ENCODE measurements around the gene SERPINA9.

The SERPINA9 gene

GRCh38 chr14:94461526-94462218 lies 14.3 kb downstream of the SERPINA9 start:
- TF ChIP-seq GATA2 (IDR thresholded peaks at IDR 0.05; ENCODE audit: low read depth, low read length) (no peak), GATA3 (IDR thresholded peaks at IDR 0.05; ENCODE audit: low read depth, low read length) (no peak)

DNA sequence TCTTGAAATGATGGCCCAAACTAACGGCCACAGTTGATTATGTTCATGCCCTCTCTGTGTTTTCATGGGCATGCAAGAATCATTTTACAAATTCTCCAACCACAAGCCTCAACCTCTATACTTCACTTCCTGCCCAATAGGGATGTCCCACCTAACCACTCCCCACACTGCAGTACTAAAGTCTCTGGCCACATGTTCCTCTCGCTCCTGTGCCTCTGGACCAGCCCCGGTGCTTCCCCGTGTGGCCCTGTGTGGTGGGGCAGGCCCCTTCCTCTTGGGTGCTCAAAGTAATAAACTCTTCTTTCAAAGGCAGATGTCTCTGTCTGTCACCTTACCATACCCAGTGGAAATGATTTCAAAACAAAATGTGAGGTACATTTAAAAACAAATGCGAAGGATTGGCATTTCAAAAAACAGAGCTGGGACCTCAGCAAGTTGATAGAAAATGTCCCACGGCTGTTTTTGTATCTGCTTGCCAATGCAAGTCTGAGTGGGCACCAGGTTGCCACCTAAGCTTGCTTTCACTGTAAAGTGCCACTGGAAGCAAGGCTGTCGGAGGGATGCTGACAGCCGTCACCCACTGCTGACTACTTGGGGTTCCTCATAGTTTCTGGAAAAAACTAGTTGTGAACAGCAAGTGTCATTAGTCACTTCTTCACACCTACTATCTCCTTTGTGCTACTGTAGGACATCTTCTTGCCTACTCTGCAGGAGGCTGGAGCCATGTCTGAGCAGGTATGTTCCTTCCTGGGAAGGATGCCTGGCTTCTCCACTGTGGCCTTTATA lies 15.2 kb downstream of the SERPINA9 start:
- TF ChIP-seq GATA3 (IDR thresholded peaks at IDR 0.05; ENCODE audit: low read depth, low read length) (no peak), GATA2 (IDR thresholded peaks at IDR 0.05; ENCODE audit: low read depth, low read length) (no peak)

DNA sequence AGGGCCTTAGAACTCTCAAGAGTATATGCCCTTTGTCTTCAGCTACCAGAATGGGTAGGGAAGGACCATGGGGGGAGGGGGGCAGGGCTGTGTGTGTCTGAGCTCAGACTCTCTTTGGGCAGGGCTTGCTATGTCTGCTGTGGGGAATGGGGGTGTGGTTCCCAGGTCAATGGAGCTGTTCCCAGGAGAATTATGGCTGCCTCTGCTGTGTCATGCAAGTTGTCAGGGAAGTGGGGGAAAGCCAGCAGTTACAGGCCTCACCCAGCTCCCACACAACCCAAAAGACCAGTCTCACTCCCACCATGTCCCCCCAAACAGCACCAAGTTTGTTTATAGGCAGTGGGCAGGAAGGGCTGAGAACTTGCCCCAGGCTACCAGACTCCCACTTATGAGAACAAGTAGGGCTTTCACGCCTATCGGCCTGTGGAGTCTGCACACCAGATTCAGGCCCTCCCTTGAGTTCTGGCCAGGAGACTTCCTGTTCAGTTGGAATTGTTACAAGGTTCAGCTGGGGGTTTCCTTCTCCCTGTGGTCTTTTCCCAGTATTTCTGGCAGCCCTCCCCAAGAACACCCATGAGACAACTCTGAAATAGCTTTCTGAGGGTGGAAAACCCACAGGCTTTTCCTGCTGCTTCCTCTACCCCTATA lies 17.3 kb downstream of the SERPINA9 start:
- no peak for TF ChIP-seq GATA3 (IDR thresholded peaks at IDR 0.05; ENCODE audit: low read depth, low read length)
- no peak for TF ChIP-seq GATA2 (IDR thresholded peaks at IDR 0.05; ENCODE audit: low read depth, low read length)

GRCh38 chr14:94458096-94458495 lies 17.9 kb downstream of the SERPINA9 start:
- no peak for TF ChIP-seq GATA3 (IDR thresholded peaks at IDR 0.05; ENCODE audit: low read depth, low read length)
- no peak for TF ChIP-seq GATA2 (IDR thresholded peaks at IDR 0.05; ENCODE audit: low read depth, low read length)

- TF ChIP-seq GATA3 (IDR thresholded peaks at IDR 0.05; ENCODE audit: low read depth, low read length) (no peak), GATA2 (IDR thresholded peaks at IDR 0.05; ENCODE audit: low read depth, low read length) (no peak)
Measured at GRCh38 chr14:94455928-94456327, 20.1 kb downstream of the SERPINA9 start.

DNA sequence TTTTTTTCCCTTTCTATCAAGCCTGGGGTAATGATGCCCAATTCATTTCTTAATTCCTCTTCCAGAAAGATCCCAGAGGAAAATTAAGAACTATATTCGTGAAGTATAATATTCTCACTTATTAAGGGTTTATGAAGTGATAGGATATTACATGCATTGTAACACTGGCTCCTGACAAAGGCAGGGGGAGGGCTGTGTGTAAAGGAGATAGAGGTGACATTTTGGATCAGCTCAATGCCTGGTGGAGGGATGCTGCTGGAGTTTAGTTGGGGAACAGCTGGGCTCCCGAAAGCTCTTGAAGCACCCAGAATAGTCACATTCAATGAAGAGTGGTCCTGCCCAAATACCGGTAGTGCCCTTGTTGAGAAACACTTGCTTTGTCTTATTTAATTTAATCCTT lies 24.2 kb downstream of the SERPINA9 start:
- no peak for TF ChIP-seq GATA3 (IDR thresholded peaks at IDR 0.05; ENCODE audit: low read depth, low read length)
- TF ChIP-seq GATA2 (IDR thresholded peaks at IDR 0.05; ENCODE audit: low read depth, low read length): no peak

DNA sequence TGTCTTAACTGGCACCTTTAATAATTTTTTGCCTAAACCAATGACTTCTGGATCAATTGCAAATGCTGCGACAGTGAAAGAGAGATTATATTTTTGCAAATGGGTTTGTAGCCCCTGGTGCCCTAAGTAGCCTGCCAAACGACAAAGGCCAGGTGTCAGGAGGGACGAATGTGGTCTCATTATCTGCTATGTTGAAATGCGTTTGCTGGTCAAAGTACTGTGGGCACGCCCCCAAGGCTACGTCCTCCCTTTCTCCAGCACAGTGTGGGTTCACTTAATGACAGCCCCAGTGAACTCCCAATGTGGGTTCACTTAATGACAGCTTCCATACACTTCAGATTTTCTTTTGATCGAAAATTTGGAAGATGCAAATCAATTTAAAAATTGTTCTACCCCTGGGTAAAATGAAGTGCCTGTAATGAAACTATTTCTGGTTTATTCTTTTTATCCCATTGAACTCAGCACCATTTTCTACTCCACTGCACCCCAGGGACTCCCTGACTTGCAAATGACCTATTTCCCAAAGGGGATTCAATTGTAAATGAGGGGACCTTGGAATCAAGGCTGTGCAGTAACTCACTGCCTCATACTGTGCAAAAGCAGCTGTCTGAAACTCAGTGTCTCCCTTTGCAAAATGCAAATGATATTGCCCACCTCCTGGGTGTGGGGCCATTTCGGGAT lies 24.8 kb downstream of the SERPINA9 start:
- TF ChIP-seq GATA2 (IDR thresholded peaks at IDR 0.05; ENCODE audit: low read depth, low read length): no peak
- TF ChIP-seq GATA3 (IDR thresholded peaks at IDR 0.05; ENCODE audit: low read depth, low read length): no peak

DNA sequence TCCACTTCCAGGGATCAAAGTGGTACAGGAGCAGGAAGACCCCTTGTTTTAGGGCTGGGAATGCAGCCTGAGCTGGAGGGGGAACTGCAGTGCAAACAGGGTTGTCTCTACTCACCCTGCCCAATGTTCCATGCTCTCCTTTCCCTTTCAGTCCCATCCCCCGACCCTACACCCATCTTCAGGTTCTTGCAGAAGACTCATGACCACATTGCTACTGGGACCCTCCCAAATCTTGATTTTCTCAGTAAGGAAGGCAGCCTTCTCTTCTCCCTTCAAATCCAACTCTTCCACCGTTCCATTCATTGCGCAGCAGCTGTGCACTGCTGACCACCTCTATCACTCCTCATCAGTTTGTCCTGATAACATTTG lies 25.3 kb downstream of the SERPINA9 start:
- TF ChIP-seq GATA2 (IDR thresholded peaks at IDR 0.05; ENCODE audit: low read depth, low read length): no peak
- TF ChIP-seq GATA3 (IDR thresholded peaks at IDR 0.05; ENCODE audit: low read depth, low read length): no peak

DNA sequence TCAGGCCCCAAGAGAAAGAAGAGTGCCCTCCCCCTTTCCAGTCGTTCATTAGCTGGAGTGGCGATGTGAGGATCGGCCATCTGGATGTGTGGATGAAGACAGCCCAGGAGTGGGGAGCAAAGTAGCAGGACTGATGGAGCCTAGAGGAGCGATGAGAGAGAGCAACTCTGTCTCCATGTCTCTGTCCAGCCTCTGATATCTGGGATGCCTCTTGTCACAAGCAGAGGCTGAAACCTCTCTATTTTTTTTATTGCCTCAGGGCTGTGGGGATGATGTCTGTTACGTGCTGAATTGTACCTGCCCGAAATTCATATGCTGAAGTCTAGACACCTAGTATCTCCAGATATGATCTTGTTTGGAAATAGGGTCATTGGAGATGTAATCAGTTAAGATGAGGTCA lies 26.1 kb downstream of the SERPINA9 start:
- TF ChIP-seq GATA3 (IDR thresholded peaks at IDR 0.05; ENCODE audit: low read depth, low read length) (no peak), GATA2 (IDR thresholded peaks at IDR 0.05; ENCODE audit: low read depth, low read length) (no peak)

DNA sequence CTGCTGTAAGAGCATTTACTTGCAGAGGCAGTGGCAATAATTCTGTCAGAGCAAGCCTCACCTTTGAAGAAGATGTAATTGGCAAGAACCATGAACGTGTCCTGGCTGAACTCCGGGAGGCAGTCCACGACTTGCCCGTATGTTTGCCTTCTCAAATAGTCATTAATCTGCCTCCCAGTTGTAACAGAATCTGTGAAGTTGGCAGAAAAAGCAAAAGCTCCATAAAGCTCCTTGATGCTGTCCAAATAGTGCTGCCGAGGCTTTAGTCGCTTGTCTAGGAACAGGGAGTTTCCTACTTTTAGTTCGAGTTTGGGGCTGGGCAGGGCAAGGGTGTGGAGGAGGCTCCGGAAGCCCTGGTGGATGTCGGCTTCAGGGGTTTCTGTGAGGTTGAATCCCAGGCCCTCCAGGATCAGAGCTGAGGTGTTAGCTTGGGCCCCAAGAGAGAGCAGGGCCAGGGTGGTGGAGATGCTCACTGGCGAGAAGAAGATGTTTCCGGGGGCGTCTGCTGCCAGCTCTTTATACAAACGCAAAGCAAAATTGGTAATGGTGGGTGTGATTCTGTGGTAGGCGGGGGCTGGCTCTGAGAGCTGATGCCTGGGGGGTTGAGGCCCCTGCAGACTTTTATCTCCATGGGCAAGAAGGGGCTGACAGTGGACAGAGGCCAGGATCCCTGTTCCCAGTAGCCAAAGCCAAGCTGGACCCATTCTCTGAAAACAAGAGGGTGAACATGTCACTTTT lies 27.8 kb downstream of the SERPINA9 start:
- no peak for TF ChIP-seq GATA2 (IDR thresholded peaks at IDR 0.05; ENCODE audit: low read depth, low read length)
- no peak for TF ChIP-seq GATA3 (IDR thresholded peaks at IDR 0.05; ENCODE audit: low read depth, low read length)

- no peak for TF ChIP-seq GATA2 (IDR thresholded peaks at IDR 0.05; ENCODE audit: low read depth, low read length)
- no peak for TF ChIP-seq GATA3 (IDR thresholded peaks at IDR 0.05; ENCODE audit: low read depth, low read length)
Measured at GRCh38 chr14:94447206-94447605, 28.8 kb downstream of the SERPINA9 start.

GRCh38 chr14:94446126-94446525 lies 29.9 kb downstream of the SERPINA9 start:
- TF ChIP-seq GATA2 (IDR thresholded peaks at IDR 0.05; ENCODE audit: low read depth, low read length) (no peak), GATA3 (IDR thresholded peaks at IDR 0.05; ENCODE audit: low read depth, low read length) (no peak)

DNA sequence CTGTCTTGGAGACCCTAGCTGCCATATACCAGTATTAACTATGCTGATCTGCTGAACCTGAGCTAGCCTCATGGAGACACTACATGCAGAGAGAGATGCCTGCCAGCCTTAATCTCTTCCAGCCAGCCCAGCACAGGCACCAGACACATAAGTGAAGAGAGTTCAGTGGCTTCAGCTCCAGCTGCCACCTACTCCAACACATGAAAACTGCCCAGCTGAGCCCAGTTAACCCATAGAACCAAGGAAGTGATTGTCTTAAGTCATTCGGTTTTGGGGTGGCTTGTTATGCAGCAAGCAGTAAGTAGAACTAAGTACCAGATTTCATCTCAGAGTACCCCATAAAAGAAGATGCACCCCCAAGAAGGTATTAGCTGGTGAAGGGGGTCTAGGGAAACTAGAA lies 31.0 kb downstream of the SERPINA9 start:
- no peak for TF ChIP-seq GATA3 (IDR thresholded peaks at IDR 0.05; ENCODE audit: low read depth, low read length)

Data from SH-SY5Y (cell line).